GM23338 (cell line): ENCODE data around the gene EGFR. TPM values are rescaled to one million over a fixed set of nuclear protein-coding genes. Genes with fewer than 3 reads are reported as not detected.

Experiments used
- ATAC-seq: fragments of 200-7000 bp; cut with Tn5 transposase; 3 replicates; pipeline ENCODE4 v1.9.1; 2020
- DNase-seq: peaks from one replicate; pipeline ENCODE4 v3.0.0-alpha.2; 2015; ENCODE audit warnings: low spot score
- H2AFZ ChIP-seq: fragments of 200-600 bp; sonication (generic); 2 replicates; pipeline ENCODE4 v1.8.0; 2016; ENCODE audit warnings: antibody characterized with exemption, mild to moderate bottlenecking, moderate library complexity
- H3F3A ChIP-seq: fragments of 200-600 bp; sonication (generic); replicated peaks from 2 replicates; pipeline ENCODE4 v1.8.0; 2017; ENCODE audit warnings: antibody characterized with exemption, mixed run types, low read depth
- H3K27ac ChIP-seq: fragments of 200-600 bp; sonication (generic); 2 replicates; pipeline ENCODE4 v1.6.1; 2016; ENCODE audit warnings: low read depth
- H3K27me3 ChIP-seq: fragments of 200-600 bp; sonication (generic); 2 replicates; pipeline ENCODE4 v1.8.0; 2016; ENCODE audit warnings: mild to moderate bottlenecking, mixed run types, moderate library complexity; ENCODE audit not compliant: insufficient read depth
- H3K36me3 ChIP-seq: fragments of 200-600 bp; sonication (generic); 2 replicates; pipeline ENCODE4 v1.8.0; 2016; ENCODE audit warnings: mild to moderate bottlenecking; ENCODE audit not compliant: insufficient read depth
- H3K4me1 ChIP-seq: fragments of 200-600 bp; sonication (generic); 2 replicates; pipeline ENCODE4 v1.8.0; 2016; ENCODE audit warnings: mild to moderate bottlenecking, moderate library complexity; ENCODE audit not compliant: insufficient read depth
- H3K4me2 ChIP-seq: fragments of 200-600 bp; sonication (generic); 2 replicates; pipeline ENCODE4 v1.7.1; 2017; ENCODE audit warnings: mixed run types
- H3K4me3 ChIP-seq: fragments of 200-600 bp; sonication (generic); 2 replicates; pipeline ENCODE4 v1.6.1; 2016; ENCODE audit warnings: mixed run types
- H3K79me2 ChIP-seq: fragments of 200-600 bp; sonication (generic); replicated peaks from 2 replicates; pipeline ENCODE4 v1.8.0; 2017; ENCODE audit warnings: mild to moderate bottlenecking; ENCODE audit not compliant: insufficient read depth
- H3K9me2 ChIP-seq: fragments of 200-600 bp; sonication (generic); 2 replicates; pipeline ENCODE4 v1.8.0; 2017; ENCODE audit not compliant: insufficient read depth
- H4K20me1 ChIP-seq: fragments of 200-600 bp; sonication (generic); replicated peaks from 2 replicates; pipeline ENCODE4 v1.8.0; 2017; ENCODE audit warnings: mild to moderate bottlenecking; ENCODE audit not compliant: insufficient read depth
- H3K27ac Mint-ChIP-seq: 2 replicates; pipeline ENCODE4 v1.8.0; 2020; ENCODE audit warnings: inconsistent platforms, mild to moderate bottlenecking, moderate library complexity, mixed read lengths
- H3K27me3 Mint-ChIP-seq: 3 replicates; pipeline ENCODE4 v1.8.0; 2022; ENCODE audit warnings: low read depth, mild to moderate bottlenecking, moderate library complexity, mixed read lengths, inconsistent platforms; ENCODE audit not compliant: insufficient read depth, poor library complexity
- H3K36me3 Mint-ChIP-seq: 3 replicates; pipeline ENCODE4 v1.8.0; 2021; ENCODE audit warnings: low read depth, mild to moderate bottlenecking, inconsistent platforms, moderate library complexity, mixed read lengths
- H3K4me1 Mint-ChIP-seq: 3 replicates; pipeline ENCODE4 v1.8.0; 2020; ENCODE audit warnings: mild to moderate bottlenecking, inconsistent platforms, mixed read lengths
- H3K4me3 Mint-ChIP-seq: 3 replicates; pipeline ENCODE4 v1.8.0; 2021; ENCODE audit warnings: moderate library complexity, mild to moderate bottlenecking, inconsistent platforms, mixed read lengths
- H3K9me3 Mint-ChIP-seq: 3 replicates; pipeline ENCODE4 v1.8.0; 2020; ENCODE audit warnings: moderate library complexity, mild to moderate bottlenecking, inconsistent platforms, mixed read lengths
- EZH2 ChIP-seq: fragments of 200-600 bp; sonication (generic); IDR thresholded peaks from one replicate; pipeline ENCODE4 v1.8.0; 2017; ENCODE audit warnings: antibody characterized with exemption, mild to moderate bottlenecking, low read depth; ENCODE audit not compliant: unreplicated experiment
- EZH2phosphoT487 ChIP-seq: fragments of 200-600 bp; sonication (generic); IDR thresholded peaks from one replicate; pipeline ENCODE4 v1.8.1; 2018; ENCODE audit warnings: antibody characterized with exemption; ENCODE audit not compliant: unreplicated experiment
- NANOG ChIP-seq: IDR thresholded peaks from 2 replicates; pipeline ENCODE4 v1.6.1; 2016; ENCODE audit warnings: antibody characterized with exemption, borderline replicate concordance
- POLR2AphosphoS5 ChIP-seq: IDR thresholded peaks from 2 replicates; pipeline ENCODE4 v1.6.1; 2016; ENCODE audit warnings: antibody characterized with exemption, low read depth
- STAT1 ChIP-seq: IDR thresholded peaks from one replicate; pipeline ENCODE4 v1.6.1; 2016; ENCODE audit warnings: antibody characterized with exemption; ENCODE audit not compliant: unreplicated experiment
- ZNF331 ChIP-seq: fragments of 250-450 bp; sonication (Bioruptor Pico); IDR thresholded peaks from 2 replicates; pipeline ENCODE4 v1.5.0; 2020; ENCODE audit warnings: low read depth, mild to moderate bottlenecking, moderate library complexity
- polyA plus RNA-seq: library from polyadenylated mRNA; unstranded; fragments of >200 nt; fragmentation: Nextera tagmentation; extraction: Ambion mirVana; gene quantifications from 2 replicates; pipeline ENCODE4 v1.2.1, GENCODE V29; 2016
- total RNA-seq: library from RNA; depleted of rRNA; stranded (reverse); fragments of >200 nt; shearing (Covaris generic); gene quantifications from 2 replicates; pipeline ENCODE4 v1.2.3, GENCODE V29; 2014
- TF ChIP-seq, protein P1 (sequence below): fragments of 250-450 bp; sonication (Bioruptor Pico); IDR thresholded peaks from 2 replicates; pipeline ENCODE4 v1.5.0; 2020; ENCODE audit warnings: mild to moderate bottlenecking, moderate library complexity
- TF ChIP-seq, protein P2 (sequence below), 2 experiments: fragments of 200-600 bp in 1 of 2; sonication (generic) in 1 of 2; conservative IDR thresholded peaks; 2 replicates each; pipeline versions ENCODE4 v1.5.1 to v1.6.1; 2016 to 2017; ENCODE audit warnings: antibody characterized with exemption in 2 of 2, low read depth in 2 of 2, mild to moderate bottlenecking in 2 of 2, moderate library complexity in 1 of 2
- TF ChIP-seq, protein P3 (sequence below): IDR thresholded peaks from 2 replicates; pipeline ENCODE4 v1.6.1; 2016; ENCODE audit warnings: antibody characterized with exemption

The EGFR gene
- total and polyA plus RNA-seq, 2 experiments from 2014 or later, result 1.5 to 4.5 TPM

DNA sequence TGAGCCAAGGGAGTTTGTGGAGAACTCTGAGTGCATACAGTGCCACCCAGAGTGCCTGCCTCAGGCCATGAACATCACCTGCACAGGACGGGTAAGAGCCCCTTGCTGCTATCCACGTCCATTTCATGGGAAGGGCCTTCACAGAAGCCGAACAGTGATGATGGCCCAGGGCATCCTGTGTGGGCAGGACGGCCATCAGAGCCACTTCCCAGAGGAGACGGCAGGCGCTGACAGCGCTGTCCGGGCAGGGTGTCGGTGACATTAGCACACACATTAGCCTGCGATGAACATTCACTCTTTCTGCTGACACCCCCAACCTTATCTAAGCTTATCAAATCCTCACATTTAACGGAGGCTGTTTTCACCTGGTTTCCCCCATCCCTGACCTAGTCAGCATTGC is 144.9 kb downstream of the EGFR start (continued):
- TF ChIP-seq, protein P1, sequence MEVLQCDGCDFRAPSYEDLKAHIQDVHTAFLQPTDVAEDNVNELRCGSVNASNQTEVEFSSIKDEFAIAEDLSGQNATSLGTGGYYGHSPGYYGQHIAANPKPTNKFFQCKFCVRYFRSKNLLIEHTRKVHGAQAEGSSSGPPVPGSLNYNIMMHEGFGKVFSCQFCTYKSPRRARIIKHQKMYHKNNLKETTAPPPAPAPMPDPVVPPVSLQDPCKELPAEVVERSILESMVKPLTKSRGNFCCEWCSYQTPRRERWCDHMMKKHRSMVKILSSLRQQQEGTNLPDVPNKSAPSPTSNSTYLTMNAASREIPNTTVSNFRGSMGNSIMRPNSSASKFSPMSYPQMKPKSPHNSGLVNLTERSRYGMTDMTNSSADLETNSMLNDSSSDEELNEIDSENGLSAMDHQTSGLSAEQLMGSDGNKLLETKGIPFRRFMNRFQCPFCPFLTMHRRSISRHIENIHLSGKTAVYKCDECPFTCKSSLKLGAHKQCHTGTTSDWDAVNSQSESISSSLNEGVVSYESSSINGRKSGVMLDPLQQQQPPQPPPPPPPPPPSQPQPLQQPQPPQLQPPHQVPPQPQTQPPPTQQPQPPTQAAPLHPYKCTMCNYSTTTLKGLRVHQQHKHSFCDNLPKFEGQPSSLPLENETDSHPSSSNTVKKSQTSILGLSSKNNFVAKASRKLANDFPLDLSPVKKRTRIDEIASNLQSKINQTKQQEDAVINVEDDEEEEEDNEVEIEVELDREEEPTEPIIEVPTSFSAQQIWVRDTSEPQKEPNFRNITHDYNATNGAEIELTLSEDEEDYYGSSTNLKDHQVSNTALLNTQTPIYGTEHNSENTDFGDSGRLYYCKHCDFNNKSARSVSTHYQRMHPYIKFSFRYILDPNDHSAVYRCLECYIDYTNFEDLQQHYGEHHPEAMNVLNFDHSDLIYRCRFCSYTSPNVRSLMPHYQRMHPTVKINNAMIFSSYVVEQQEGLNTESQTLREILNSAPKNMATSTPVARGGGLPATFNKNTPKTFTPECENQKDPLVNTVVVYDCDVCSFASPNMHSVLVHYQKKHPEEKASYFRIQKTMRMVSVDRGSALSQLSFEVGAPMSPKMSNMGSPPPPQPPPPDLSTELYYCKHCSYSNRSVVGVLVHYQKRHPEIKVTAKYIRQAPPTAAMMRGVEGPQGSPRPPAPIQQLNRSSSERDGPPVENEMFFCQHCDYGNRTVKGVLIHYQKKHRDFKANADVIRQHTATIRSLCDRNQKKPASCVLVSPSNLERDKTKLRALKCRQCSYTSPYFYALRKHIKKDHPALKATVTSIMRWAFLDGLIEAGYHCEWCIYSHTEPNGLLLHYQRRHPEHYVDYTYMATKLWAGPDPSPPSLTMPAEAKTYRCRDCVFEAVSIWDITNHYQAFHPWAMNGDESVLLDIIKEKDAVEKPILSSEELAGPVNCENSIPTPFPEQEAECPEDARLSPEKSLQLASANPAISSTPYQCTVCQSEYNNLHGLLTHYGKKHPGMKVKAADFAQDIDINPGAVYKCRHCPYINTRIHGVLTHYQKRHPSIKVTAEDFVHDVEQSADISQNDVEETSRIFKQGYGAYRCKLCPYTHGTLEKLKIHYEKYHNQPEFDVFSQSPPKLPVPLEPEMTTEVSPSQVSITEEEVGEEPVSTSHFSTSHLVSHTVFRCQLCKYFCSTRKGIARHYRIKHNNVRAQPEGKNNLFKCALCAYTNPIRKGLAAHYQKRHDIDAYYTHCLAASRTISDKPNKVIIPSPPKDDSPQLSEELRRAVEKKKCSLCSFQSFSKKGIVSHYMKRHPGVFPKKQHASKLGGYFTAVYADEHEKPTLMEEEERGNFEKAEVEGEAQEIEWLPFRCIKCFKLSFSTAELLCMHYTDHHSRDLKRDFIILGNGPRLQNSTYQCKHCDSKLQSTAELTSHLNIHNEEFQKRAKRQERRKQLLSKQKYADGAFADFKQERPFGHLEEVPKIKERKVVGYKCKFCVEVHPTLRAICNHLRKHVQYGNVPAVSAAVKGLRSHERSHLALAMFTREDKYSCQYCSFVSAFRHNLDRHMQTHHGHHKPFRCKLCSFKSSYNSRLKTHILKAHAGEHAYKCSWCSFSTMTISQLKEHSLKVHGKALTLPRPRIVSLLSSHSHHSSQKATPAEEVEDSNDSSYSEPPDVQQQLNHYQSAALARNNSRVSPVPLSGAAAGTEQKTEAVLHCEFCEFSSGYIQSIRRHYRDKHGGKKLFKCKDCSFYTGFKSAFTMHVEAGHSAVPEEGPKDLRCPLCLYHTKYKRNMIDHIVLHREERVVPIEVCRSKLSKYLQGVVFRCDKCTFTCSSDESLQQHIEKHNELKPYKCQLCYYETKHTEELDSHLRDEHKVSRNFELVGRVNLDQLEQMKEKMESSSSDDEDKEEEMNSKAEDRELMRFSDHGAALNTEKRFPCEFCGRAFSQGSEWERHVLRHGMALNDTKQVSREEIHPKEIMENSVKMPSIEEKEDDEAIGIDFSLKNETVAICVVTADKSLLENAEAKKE, result no peak
- TF ChIP-seq POLR2AphosphoS5, result no peak
- TF ChIP-seq STAT1, result no peak
- TF ChIP-seq EZH2phosphoT487, result no peak
- no peak for TF ChIP-seq EZH2

DNA sequence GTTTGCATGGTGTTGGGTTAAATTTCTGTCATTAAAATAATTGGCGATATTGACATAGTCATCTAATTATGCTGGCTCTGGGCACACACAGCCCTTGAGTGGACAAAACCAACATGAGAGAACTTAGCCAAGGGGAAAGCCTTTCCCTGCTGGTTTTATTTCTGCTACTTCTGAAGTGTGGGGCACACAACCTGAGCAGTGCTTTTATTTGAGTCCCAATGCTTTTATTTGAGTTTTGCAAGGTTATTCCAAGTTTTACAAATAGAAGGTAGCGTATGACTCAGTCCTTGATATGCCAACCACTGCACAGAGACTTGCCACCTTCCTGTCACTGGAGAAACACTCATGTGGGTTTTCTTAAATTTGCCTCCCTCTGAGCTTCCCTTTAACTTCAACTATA is 145.7 kb downstream of the EGFR start:
- Mint-ChIP-seq H3K4me1 (peaks cover under 1% of the 10 kb centered on the region; the same call in 1 of the 3 replicates), H3K27ac (no peak overlapping the region), H3K27me3 (no peaks in the 10 kb centered on the region), H3K36me3 (0 out of 3 replicates have a peak, but pooled peaks cover 6% of the 10 kb centered on the region), H3K9me3 (peaks cover 2% of the 10 kb centered on the region; the same call in 1 of the 3 replicates), H3K4me3 (no peak overlapping the region)
- Histone ChIP-seq H3K9me2 (no peaks in the 10 kb centered on the region), H3K79me2 (no peaks in the 10 kb centered on the region), H3K4me2 (no peak overlapping the region), H3K27me3 (no peaks in the 10 kb centered on the region), H3K4me3 (no peak overlapping the region), H2AFZ (no peak overlapping the region), H3K4me1 (no peaks in the 10 kb centered on the region), H3K27ac (no peak overlapping the region), H4K20me1 (no peaks in the 10 kb centered on the region), H3K36me3 (no peaks in the 10 kb centered on the region), H3F3A (no peaks in the 10 kb centered on the region)
- TF ChIP-seq EZH2 (no peak), ZNF331 (no peak), NANOG (no peak)
- TF ChIP-seq, protein P2, sequence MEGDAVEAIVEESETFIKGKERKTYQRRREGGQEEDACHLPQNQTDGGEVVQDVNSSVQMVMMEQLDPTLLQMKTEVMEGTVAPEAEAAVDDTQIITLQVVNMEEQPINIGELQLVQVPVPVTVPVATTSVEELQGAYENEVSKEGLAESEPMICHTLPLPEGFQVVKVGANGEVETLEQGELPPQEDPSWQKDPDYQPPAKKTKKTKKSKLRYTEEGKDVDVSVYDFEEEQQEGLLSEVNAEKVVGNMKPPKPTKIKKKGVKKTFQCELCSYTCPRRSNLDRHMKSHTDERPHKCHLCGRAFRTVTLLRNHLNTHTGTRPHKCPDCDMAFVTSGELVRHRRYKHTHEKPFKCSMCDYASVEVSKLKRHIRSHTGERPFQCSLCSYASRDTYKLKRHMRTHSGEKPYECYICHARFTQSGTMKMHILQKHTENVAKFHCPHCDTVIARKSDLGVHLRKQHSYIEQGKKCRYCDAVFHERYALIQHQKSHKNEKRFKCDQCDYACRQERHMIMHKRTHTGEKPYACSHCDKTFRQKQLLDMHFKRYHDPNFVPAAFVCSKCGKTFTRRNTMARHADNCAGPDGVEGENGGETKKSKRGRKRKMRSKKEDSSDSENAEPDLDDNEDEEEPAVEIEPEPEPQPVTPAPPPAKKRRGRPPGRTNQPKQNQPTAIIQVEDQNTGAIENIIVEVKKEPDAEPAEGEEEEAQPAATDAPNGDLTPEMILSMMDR (conservative IDR thresholded peaks at IDR 0.05; ENCODE audit: low read depth in 2 of 2), result no peak
- TF ChIP-seq, protein P3, sequence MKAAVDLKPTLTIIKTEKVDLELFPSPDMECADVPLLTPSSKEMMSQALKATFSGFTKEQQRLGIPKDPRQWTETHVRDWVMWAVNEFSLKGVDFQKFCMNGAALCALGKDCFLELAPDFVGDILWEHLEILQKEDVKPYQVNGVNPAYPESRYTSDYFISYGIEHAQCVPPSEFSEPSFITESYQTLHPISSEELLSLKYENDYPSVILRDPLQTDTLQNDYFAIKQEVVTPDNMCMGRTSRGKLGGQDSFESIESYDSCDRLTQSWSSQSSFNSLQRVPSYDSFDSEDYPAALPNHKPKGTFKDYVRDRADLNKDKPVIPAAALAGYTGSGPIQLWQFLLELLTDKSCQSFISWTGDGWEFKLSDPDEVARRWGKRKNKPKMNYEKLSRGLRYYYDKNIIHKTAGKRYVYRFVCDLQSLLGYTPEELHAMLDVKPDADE, result no peak
- ATAC-seq (no peak), DNase-seq (no peak)
